GM19395 (cell line): Measurements from ENCODE around the gene SRCIN1.
"Not testable (repeated sequence)": the region's sequence is repeated elsewhere in the genome, so short reads cannot be mapped to it uniquely, and the experiment has no call there.

Source experiments
- ATAC-seq: cut with Tn5 transposase; IDR thresholded peaks from one replicate; pipeline ENCODE4 v1.9.1; 2021; ENCODE audit warnings: mild to moderate bottlenecking, moderate library complexity; ENCODE audit not compliant: unreplicated experiment

SRCIN1 gene

GRCh38 chr17:38511150-38512108, 94.3 kb downstream of the SRCIN1 start:
- no peak for ATAC-seq

GRCh38 chr17:38510421-38511149, 95.2 kb downstream of the SRCIN1 start:
- ATAC-seq = no peak

- no peak for ATAC-seq
Observed at GRCh38 chr17:38509772-38510420, 95.9 kb downstream of the SRCIN1 start.

DNA sequence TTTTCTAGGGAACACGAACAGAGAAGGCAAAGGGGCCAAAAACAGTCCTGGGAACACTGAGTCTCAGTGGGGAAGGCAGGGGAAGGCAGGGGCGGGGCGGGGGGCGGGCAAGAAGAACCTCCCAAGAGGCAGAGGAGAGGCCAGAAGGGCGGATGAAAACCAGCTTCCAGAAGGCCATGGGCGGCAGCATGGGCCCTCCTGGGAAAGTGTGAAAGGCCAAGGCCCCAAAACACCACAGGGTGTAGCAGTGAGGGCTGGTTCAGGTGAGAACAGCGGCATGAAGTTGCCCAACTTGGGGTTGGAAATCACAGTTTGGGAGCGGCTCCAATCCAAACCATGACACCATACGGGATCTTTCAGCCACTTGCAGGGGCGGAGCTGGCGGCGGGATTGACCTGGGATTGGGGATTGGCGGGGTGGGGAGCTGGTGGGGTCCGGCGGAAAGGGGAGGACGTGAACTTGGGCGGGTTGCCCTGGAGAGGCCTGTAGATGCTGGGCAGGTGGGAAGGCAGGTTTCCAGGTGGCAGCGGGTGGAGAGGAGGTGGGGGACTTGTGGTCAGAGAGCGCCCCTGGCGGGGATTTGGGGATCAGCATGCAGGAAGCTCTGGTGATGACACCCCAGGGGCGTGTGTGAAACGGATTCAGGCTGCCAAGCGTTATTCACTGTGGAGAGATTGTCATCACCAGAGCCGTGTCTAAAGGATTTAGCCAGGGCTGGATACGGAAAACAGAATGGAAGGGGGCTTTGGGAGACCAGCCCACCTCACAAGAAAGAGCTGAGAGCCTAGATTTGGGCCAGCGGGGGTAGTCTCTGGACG, 96.6 kb downstream of the SRCIN1 start:
- no peak for ATAC-seq

- ATAC-seq = no peak
Observed at GRCh38 chr17:38508570-38508950, 97.2 kb downstream of the SRCIN1 start.

DNA sequence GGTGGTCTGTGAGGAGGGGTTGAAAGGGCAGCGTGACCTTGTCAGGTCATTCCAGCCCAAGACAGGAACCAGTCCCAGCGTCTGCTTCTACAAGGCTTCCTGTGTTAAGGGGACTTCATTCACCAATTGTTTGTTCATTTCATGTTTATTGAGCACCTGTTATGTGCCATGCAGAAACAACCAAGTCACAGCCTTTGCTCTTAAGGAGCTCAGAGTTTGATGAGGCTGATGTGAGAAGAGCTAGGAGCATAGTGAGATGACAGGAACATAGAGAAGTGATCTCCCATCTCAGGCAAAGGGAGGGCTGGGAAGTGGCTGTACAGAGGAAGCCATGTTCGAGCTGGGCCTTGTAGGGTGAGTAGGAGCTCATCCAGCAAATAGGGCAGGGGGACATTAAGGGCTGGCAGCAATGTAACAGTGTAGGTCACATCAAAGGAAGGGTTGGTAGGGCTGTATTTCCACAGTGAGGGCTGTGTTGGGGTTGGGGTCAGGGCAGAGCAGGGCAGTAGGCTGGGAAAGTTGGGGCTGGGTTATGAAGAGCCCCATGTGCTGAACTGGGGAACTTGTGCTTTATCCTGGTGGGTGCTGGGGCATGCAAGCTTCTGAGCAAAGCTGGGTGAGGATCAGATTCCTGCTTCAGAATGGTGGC, 97.7 kb downstream of the SRCIN1 start:
- no peak for ATAC-seq

DNA sequence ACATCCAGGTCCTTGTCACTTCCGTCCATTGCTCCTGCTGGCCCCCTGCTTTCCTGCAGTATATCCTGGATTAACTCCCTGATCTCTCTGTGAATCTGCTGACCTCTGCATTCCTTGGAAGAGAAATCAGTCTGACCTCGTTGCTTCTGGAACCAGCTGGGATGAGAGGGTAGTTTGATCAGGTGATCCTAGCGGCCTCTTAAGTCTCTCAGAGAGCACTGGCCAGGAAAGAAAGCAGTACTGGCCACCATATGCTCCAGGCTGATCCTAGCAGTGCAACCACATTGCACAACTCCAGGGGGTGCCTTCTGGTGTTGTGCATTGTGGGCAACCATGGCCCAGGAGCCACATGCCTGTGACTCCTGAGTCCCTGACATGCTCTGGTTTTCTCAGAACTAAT, 98.3 kb downstream of the SRCIN1 start:
- no peak for ATAC-seq

DNA sequence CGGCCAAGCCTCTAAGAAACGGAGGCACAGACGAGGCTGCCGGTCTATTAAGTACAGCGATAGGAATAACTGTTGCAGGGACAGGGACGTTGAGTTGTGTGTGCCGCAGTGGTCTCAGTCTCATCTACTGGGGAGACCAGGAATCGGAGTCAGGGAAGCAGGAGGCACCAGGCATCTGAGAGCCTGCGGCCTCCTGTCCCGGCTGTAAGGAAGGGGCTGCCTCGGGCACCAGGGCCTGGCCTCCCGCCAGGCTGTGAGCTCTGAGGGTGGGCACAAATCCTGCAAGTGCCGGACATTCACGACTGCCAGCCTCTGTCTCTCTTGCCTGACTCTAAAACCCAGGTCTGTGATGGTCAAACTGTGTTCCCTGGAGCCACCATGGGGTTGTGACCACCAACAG, 101.5 kb downstream of the SRCIN1 start:
- ATAC-seq = no peak

GRCh38 chr17:38503286-38503913, 102.4 kb downstream of the SRCIN1 start:
- ATAC-seq = not testable (repeated sequence)

DNA sequence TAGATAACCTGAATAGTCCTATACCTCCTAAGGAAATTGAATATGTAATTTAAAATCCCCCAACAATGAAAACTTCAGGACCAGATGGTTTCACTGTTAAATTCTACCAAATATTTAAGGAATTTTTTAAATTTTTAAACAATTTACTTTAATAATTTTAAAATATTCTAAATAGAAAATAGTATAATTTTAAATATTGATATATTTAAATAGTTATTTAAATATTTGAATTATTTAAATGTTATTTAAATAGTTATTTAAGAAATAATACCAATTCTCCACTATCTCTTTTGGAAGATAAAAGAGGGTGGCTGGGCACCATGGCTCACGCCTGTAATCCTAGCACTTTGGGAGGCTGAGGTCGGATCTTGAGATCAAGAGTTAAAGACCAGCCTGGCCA, 104.0 kb downstream of the SRCIN1 start:
- ATAC-seq = not testable (repeated sequence)

DNA sequence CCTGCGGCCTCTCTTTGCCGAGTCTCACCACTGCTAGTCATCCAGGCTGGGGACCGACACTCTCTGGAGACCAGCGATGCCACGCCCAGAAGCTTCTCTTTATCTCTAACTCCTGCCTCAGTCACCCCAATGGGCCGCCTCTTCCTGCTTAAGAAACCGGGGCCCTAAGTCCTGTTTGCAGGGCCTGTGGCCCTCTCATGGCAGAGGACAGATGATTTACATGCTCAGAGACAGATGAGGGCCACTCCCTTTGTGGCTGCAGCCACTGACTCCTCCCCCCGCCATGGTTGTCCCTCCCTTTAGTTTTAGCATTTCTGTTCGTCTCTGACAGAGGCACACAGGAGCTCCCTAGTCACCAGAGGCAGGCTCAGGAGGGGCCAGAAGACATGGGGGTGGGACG, 106.5 kb downstream of the SRCIN1 start:
- not testable (repeated sequence) for ATAC-seq

DNA sequence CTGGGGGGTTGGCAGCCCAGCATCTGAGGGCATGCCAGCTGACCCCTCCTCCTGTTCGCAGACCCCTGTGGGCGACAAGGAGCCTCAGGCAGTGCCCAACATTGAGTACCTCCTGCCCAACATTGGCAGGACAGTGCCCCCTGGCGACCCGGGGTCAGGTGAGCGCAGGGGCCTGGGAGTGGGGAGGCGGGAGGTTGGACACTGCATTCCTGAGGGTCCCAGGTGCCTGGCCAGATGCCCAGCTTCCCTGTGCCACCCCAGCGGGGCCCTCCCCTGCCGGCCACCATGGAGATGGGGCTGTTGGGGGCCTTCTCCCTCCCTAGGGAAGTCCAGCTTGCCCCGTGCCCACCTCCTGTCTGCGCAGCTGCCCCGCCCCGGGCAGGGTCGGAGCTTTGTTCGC, 107.4 kb downstream of the SRCIN1 start:
- ATAC-seq = no peak

DNA sequence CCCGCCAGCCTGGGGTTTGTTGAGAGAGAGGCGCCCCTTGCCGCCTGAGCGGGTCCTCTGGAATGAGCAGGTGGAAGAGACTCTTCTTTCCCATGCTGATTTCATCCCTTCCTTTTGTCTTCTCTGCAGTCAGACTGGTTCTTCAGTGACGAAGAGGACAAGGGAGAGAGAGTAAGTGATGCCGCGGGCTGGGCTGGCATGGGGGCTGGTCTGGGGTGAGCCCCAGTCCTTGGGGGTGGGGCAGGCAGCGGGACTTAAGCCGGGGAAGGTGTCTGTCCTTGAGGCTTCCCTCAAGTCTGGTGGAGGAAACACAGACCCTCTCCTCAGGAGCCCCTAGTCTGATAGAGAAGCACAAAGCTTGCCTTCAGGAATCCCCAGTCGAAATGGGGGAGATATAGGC, 108.1 kb downstream of the SRCIN1 start:
- ATAC-seq = not testable (repeated sequence)

DNA sequence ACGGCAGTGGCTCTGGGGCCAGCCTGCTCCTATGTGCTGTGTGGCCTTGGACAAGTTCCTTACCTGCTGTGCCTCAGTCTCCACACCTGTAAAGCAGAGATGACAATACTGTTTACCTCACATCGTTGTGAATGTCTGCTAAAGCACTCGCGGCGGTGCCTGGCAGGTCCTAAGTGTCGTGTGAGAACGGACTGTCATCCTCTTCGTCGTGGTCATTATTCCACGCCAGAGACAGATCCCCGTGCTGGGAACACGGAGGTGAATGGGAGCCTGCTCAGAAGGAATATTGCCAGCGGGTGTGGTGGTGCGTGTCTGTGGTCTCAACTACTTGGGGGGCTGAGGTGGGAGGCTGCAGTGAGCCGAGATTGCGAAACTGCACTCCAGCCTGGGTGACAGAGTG, 111.6 kb downstream of the SRCIN1 start:
- ATAC-seq = not testable (repeated sequence)

DNA sequence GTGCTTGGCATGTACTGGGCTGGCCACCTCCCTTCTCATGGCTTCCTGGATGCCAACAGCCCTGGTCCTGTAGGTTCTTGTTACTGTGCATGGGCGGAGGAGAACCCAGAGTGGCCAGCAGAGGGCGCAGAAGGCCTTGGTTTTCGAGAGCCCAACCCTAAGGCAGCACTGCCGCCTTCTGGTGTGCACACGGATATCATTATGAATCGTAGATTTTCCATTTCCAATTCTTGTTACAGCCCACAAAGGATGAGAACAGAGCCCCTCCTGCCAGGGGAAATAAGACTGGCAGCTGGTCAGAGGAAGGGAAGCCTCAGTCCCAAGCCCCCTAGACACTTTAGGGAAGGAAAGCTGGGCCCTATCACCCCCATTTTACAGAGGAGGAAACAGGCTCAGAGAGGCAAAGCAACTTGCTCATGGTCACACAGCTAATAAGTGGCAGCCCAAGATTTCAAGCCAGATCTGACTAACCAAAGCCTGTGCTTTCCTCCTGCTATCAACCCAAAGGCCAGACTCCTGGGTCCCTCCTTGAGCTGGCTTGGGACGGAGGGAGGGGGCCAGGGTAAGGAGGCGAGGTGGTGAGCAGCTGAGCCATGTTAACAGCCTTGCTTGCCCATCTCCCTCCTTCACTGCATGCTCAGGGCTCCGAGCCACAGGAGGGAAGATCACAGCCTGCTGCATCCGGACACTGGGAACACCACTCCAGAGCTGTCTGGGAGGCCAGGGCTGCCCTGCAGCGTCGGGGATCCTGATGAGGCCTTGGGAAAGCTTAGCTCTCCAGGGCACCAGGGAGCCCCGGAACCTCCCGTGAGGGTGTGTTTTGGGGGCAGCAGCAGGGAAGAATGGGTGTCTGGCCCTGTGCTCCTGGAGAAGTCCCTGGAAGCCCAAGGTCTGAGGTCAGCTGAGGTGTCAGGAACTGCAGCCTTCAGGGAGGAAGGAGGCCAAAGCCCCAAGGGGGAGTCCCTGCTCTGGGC, 113.4 kb downstream of the SRCIN1 start:
- ATAC-seq = not testable (repeated sequence)

DNA sequence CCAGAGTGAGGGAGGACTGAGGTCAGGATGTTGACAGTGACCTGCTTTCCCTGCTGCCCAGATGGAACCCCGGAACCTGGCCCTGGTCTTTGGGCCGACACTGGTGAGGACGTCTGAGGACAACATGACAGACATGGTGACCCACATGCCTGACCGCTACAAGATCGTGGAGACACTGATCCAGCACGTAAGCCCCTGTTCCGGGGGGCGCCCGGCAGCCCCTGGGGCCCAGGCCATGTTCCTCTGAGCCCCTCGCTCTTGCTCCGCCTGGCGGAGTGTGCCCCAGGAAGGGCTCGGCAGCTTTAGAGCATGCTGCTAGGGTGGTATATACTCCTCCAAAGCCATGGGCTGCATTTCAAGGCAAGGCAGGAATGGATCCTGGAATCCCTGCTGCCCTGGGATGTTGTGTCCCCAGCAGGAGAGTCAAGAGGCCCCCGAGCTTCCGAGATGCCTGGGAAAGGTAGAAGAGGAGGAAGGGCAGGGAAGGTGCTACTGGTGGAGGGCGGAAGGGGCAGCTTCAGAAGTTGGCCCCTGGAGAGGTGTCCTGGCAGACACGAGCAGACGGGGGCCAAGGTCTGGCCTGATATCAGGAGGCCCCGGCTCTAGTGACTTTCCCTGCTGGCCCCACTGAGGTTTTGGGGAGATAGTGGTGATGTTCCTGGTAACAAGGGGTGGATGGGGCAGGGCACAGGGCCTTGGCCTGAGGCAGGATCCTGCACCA, 114.2 kb downstream of the SRCIN1 start:
- ATAC-seq = not testable (repeated sequence)

- ATAC-seq = not testable (repeated sequence)
Observed at GRCh38 chr17:38489774-38490173, 116.0 kb downstream of the SRCIN1 start.
